ENCODE results near the gene SLMAP.

DNA sequence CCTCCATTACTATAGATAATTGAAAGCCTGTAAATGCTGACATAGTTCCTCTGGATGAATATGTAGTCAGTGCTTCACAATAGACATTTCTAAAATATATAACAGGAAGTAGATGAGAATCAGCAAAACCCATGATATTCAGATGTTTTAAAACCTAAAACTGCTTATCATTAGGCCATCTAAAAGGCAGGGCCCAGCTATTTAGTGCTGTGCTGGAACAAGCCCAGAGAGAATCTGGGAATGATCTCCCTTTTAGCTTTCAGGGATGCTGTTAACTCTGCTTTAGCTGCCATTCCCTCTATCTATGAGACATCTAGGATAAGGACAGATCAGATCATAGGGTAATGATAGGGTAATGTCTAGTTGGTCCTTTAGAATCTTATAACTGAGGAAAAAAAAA is 106.8 kb downstream of the SLMAP start:
- no peak for TF ChIP-seq RCOR1 (IDR thresholded peaks at IDR 0.05; ENCODE audit: low read length)
- TF ChIP-seq CTCF (IDR thresholded peaks at IDR 0.05), result no peak
- no peak for TF ChIP-seq TAF1 (IDR thresholded peaks at IDR 0.05; ENCODE audit: borderline replicate concordance, low read depth, low read length)
- TF ChIP-seq POLR2AphosphoS5 (IDR thresholded peaks at IDR 0.05; ENCODE audit: low read depth, low read length), result no peak
- TF ChIP-seq NRF1 (IDR thresholded peaks at IDR 0.05; ENCODE audit: low read depth, low read length), result no peak
- TF ChIP-seq FOXM1 (IDR thresholded peaks at IDR 0.05; ENCODE audit: low read depth), result no peak
- no peak for TF ChIP-seq EP300 (IDR thresholded peaks at IDR 0.05; ENCODE audit: borderline replicate concordance in 1 of 2, low read depth in 1 of 2, low read length in 1 of 2)
- TF ChIP-seq JUND (IDR thresholded peaks at IDR 0.05), result no peak
- no peak for TF ChIP-seq MXI1 (IDR thresholded peaks at IDR 0.05; ENCODE audit: low read depth, low read length)
- no peak for TF ChIP-seq USF2 (IDR thresholded peaks at IDR 0.05; ENCODE audit: borderline replicate concordance, low read depth, low read length)

All from SK-N-SH (cell line).